HepG2 (cell line): Measurements from ENCODE around the gene STN1. TPM values are rescaled to one million over a fixed set of nuclear protein-coding genes. Genes with fewer than 3 reads are reported as not detected.

Experiments used
- ATAC-seq: fragments of 200-7000 bp; cut with Tn5 transposase; 3 replicates; pipeline ENCODE4 v1.9.1; 2020; ENCODE audit warnings: mild to moderate bottlenecking, moderate library complexity
- BruUV-seq: library from RNA; stranded (reverse); fragments of 400-500 nt; replicated peaks from 2 replicates; lab custom pipeline; 2021; lab: Mats Ljungman, UMichigan
- CTCF ChIA-PET: fragments of 300-600 bp; formaldehyde crosslinking; extraction: SDS; loops from one replicate; lab custom pipeline; 2021; ENCODE audit warnings: low total read pairs, inconsistent platforms, low intra/inter-chr PET ratio; lab: Yijun Ruan, JAX
- POLR2A ChIA-PET: fragments of 350-600 bp; sonication (Branson Sonifier 250); formaldehyde crosslinking; loops from one replicate; lab custom pipeline; 2020; ENCODE audit warnings: antibody characterized with exemption, inconsistent platforms; lab: Yijun Ruan, JAX
- DNase-seq: peaks from one replicate; pipeline ENCODE4 v3.0.0-alpha.2; 2015; ENCODE audit warnings: low spot score
- FAIRE-seq: peaks from 3 replicates; lab custom pipeline; 2011; peaks lifted over from hg19 to GRCh38; lab: Jason Lieb, UNC
- H2AFZ ChIP-seq: one replicate; pipeline ENCODE4 v1.6.1; 2011; ENCODE audit warnings: low read length, inconsistent platforms
- H3K27ac ChIP-seq: fragments of 300-600 bp; 3 replicates; pipeline ENCODE4 v1.8.0; 2011; ENCODE audit warnings: mixed run types, mild to moderate bottlenecking, mixed read lengths, low read length, inconsistent platforms; ENCODE audit not compliant: insufficient read depth; ENCODE audit errors: extremely low read length
- H3K27me3 ChIP-seq, 2 experiments: fragments of 200-600 bp in 1 of 2; 2 replicates in 1 of 2; 3 replicates in 1 of 2; pipeline versions ENCODE4 v1.6.0 to v1.8.0; 2011; ENCODE audit warnings: low read length in 2 of 2, mild to moderate bottlenecking in 2 of 2, moderate library complexity in 2 of 2, inconsistent platforms in 1 of 2; ENCODE audit not compliant: insufficient read depth in 2 of 2, control insufficient read depth in 1 of 2
- H3K36me3 ChIP-seq, 2 experiments: fragments of 200-600 bp in 1 of 2; replicated peaks in 1 of 2; 2 replicates in 1 of 2; 3 replicates in 1 of 2; pipeline versions ENCODE4 v1.5.1 to v1.8.0; 2011; ENCODE audit warnings: low read length in 2 of 2, inconsistent platforms in 1 of 2; ENCODE audit not compliant: insufficient read depth in 2 of 2, control insufficient read depth in 1 of 2
- H3K4me1 ChIP-seq: 2 replicates; pipeline ENCODE4 v1.5.1; 2012; ENCODE audit warnings: low read length, inconsistent platforms; ENCODE audit not compliant: insufficient read depth
- H3K4me2 ChIP-seq: 2 replicates; pipeline ENCODE4 v1.6.0; 2011; ENCODE audit warnings: low read depth, low read length, inconsistent platforms
- H3K4me3 ChIP-seq, 3 experiments: fragments of 200-600 bp in 1 of 3; sonication (generic), shearing (Covaris generic) in 1 of 3; replicated peaks in 1 of 3; 2 replicates each; pipeline ENCODE4 v1.5.1; 2011 to 2016; ENCODE audit warnings: low read length in 3 of 3, inconsistent platforms in 2 of 3, low read depth in 2 of 3, mild to moderate bottlenecking in 2 of 3, control low read depth in 1 of 3, mixed read lengths in 1 of 3; ENCODE audit not compliant: insufficient read depth in 1 of 3
- H3K79me2 ChIP-seq: one replicate; pipeline ENCODE4 v1.6.1; 2011; ENCODE audit warnings: low read length, inconsistent platforms; ENCODE audit not compliant: insufficient read depth
- H3K9ac ChIP-seq: 2 replicates; pipeline ENCODE4 v1.6.0; 2011; ENCODE audit warnings: mild to moderate bottlenecking, low read depth, low read length, inconsistent platforms; ENCODE audit not compliant: insufficient read depth
- H3K9me3 ChIP-seq: 2 replicates; pipeline ENCODE4 v1.5.1; 2012; ENCODE audit warnings: mild to moderate bottlenecking, low read length
- H4K20me1 ChIP-seq: 2 replicates; pipeline ENCODE4 v1.6.0; 2011; ENCODE audit warnings: inconsistent platforms, mild to moderate bottlenecking, low read length, moderate library complexity; ENCODE audit not compliant: insufficient read depth
- ELF4 ChIP-seq: sonication (generic); formaldehyde crosslinking; IDR thresholded peaks from 2 replicates; pipeline ENCODE4 v1.5.0; 2020; ENCODE audit warnings: missing genetic modification reagents, mild to moderate bottlenecking, moderate library complexity, borderline replicate concordance
- EZH2 ChIP-seq: conservative IDR thresholded peaks from 2 replicates; pipeline ENCODE4 v1.6.1; 2012; ENCODE audit warnings: mild to moderate bottlenecking, low read depth, low read length, moderate library complexity
- FOXJ3 ChIP-seq: sonication (generic); formaldehyde crosslinking; IDR thresholded peaks from 2 replicates; pipeline ENCODE4 v1.4.0; 2020; ENCODE audit warnings: missing genetic modification reagents, mild to moderate bottlenecking, borderline replicate concordance
- FOXP1 ChIP-seq, 2 experiments: fragments of 450-650 bp in 1 of 2; IDR thresholded peaks; 2 replicates each; pipeline ENCODE4 v1.6.1; 2017 to 2018; ENCODE audit warnings: antibody characterized with exemption in 1 of 2
- MED13 ChIP-seq: sonication (generic); formaldehyde crosslinking; IDR thresholded peaks from 2 replicates; pipeline ENCODE4 v1.5.0; 2020; ENCODE audit warnings: missing genetic modification reagents
- NFIC ChIP-seq: IDR thresholded peaks from 2 replicates; pipeline ENCODE4 v1.6.1; 2012; ENCODE audit warnings: mild to moderate bottlenecking, low read length, inconsistent platforms
- NRL ChIP-seq: sonication (generic); formaldehyde crosslinking; IDR thresholded peaks from 2 replicates; pipeline ENCODE4 v1.5.0; 2020; ENCODE audit warnings: missing genetic modification reagents, mild to moderate bottlenecking, moderate library complexity, borderline replicate concordance
- REL ChIP-seq: sonication (generic); formaldehyde crosslinking; conservative IDR thresholded peaks from 2 replicates; pipeline ENCODE4 v1.8.0; 2022; ENCODE audit warnings: mild to moderate bottlenecking, missing genetic modification reagents, moderate library complexity
- ZNF121 ChIP-seq: sonication (generic); formaldehyde crosslinking; IDR thresholded peaks from 2 replicates; pipeline ENCODE4 v1.5.0; 2020; ENCODE audit warnings: mild to moderate bottlenecking, missing genetic modification reagents
- WGBS: methylation state at CpG from one replicate; pipeline ENCODE4 v1.1.6; 2017; ENCODE audit warnings: low lambda C conversion rate; 5-methylcytosine and 5-hydroxymethylcytosine counted together
- in situ Hi-C: cut with HindIII; loops from 2 replicates; pipeline ENCODE4 v1.10.0; 2017; ENCODE audit warnings: low pct_unique_long_range_greater_than_20kb; ENCODE audit not compliant: extremely low pct_ligation_motif_present
- intact Hi-C: fragments of 100-400 bp; cut with micrococcal nuclease; formaldehyde crosslinking; loops from one replicate; pipeline ENCODE4 v1.10.0; 2022; ENCODE audit not compliant: unreplicated experiment
- polyA plus RNA-seq, 8 experiments: library from polyadenylated mRNA; depleted of rRNA in 3 of 8; stranded (reverse) in 7 of 8; unstranded in 1 of 8; fragments of >200 nt; fragmentation: Illumina TruSeq in 4 of 8; extraction: Trizol in 4 of 8; gene quantifications; 2 replicates each; pipeline versions ENCODE4 v1.2.1 to v1.2.3, GENCODE V29; 2011 to 2016; ENCODE audit warnings: low read depth in 4 of 8, missing spikeins in 1 of 8, mixed read lengths in 1 of 8; ENCODE audit not compliant: insufficient read depth in 1 of 8
- total RNA-seq, 5 experiments: library from RNA; depleted of rRNA; stranded (reverse); fragments of >200 nt; fragmentation: Illumina TruSeq; extraction: Trizol; gene quantifications; 2 replicates each; pipeline ENCODE4 v1.2.3, GENCODE V29; 2016; ENCODE audit warnings: low read depth in 1 of 5
- TF ChIP-seq, protein P1 (sequence below): sonication (generic); formaldehyde crosslinking; IDR thresholded peaks from 2 replicates; pipeline ENCODE4 v1.5.0; 2020; ENCODE audit warnings: mild to moderate bottlenecking, missing genetic modification reagents, borderline replicate concordance
- TF ChIP-seq, protein P2 (sequence below): sonication (generic); formaldehyde crosslinking; IDR thresholded peaks from one replicate; pipeline ENCODE4 v1.5.1; 2020; ENCODE audit warnings: mild to moderate bottlenecking, missing genetic modification reagents; ENCODE audit errors: not compliant biosample characterization
- TF ChIP-seq, protein P3 (sequence below): sonication (generic); formaldehyde crosslinking; IDR thresholded peaks from 2 replicates; pipeline ENCODE4 v1.4.0; 2020; ENCODE audit warnings: mild to moderate bottlenecking, missing genetic modification reagents

The STN1 gene
- total and polyA plus RNA-seq, 2 of the 13 experiments (the other 11 are each of a cell fraction or from before 2014, with no cell fraction given), result 17.6 to 22.7 TPM

DNA sequence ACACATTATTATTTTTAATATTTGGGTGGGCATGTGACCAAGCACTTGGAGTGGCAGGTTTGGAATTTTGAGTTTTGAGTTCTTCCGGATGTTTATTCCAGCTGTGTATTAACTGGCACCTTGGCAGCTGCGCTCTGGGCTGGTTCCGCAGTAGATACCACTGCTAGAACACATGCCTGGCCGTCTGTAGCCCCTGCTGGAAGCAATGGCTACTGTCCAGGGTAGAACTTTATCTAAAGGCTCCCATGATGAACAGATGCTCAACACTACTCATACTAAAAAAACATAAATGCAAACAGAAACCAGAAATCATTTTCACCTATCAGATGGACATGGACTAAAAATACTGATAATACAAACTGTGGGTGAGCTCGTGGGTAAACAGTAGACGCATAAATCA, 43.3 kb downstream of the STN1 start:
- Histone ChIP-seq H3K4me2 (no peak overlapping the region), H3K4me3 (no peak overlapping the region), H3K27ac (no peak overlapping the region), H2AFZ (no peak overlapping the region), H3K4me1 (no peaks in the 10 kb centered on the region), H3K79me2 (no peaks in the 10 kb centered on the region), H3K9ac (no peak overlapping the region), H4K20me1 (no peaks in the 10 kb centered on the region), H3K27me3 (no peaks in the 10 kb centered on the region), H3K36me3 (no peaks in the 10 kb centered on the region), H3K9me3 (no peaks in the 10 kb centered on the region)
- POLR2A ChIA-PET, result no interaction called here
- WGBS, result 84% methylated on average over 6 of the region's 6 CpGs
- ATAC-seq, result no peak
- FAIRE-seq, result no peak
- intact Hi-C loops, result no loop called here
- no TSS peak for BruUV-seq
- CTCF ChIA-PET, result no interaction called here
- no peak for DNase-seq
- in situ Hi-C loops, result no loop called here
- TF ChIP-seq ELF4 (CRISPR knock-in tag), result no peak
- no peak for TF ChIP-seq FOXJ3 (CRISPR knock-in tag)
- TF ChIP-seq, protein P1, sequence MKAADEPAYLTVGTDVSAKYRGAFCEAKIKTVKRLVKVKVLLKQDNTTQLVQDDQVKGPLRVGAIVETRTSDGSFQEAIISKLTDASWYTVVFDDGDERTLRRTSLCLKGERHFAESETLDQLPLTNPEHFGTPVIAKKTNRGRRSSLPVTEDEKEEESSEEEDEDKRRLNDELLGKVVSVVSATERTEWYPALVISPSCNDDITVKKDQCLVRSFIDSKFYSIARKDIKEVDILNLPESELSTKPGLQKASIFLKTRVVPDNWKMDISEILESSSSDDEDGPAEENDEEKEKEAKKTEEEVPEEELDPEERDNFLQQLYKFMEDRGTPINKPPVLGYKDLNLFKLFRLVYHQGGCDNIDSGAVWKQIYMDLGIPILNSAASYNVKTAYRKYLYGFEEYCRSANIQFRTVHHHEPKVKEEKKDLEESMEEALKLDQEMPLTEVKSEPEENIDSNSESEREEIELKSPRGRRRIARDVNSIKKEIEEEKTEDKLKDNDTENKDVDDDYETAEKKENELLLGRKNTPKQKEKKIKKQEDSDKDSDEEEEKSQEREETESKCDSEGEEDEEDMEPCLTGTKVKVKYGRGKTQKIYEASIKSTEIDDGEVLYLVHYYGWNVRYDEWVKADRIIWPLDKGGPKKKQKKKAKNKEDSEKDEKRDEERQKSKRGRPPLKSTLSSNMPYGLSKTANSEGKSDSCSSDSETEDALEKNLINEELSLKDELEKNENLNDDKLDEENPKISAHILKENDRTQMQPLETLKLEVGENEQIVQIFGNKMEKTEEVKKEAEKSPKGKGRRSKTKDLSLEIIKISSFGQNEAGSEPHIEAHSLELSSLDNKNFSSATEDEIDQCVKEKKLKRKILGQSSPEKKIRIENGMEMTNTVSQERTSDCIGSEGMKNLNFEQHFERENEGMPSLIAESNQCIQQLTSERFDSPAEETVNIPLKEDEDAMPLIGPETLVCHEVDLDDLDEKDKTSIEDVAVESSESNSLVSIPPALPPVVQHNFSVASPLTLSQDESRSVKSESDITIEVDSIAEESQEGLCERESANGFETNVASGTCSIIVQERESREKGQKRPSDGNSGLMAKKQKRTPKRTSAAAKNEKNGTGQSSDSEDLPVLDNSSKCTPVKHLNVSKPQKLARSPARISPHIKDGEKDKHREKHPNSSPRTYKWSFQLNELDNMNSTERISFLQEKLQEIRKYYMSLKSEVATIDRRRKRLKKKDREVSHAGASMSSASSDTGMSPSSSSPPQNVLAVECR (CRISPR knock-in tag), result no peak
- TF ChIP-seq, protein P2, sequence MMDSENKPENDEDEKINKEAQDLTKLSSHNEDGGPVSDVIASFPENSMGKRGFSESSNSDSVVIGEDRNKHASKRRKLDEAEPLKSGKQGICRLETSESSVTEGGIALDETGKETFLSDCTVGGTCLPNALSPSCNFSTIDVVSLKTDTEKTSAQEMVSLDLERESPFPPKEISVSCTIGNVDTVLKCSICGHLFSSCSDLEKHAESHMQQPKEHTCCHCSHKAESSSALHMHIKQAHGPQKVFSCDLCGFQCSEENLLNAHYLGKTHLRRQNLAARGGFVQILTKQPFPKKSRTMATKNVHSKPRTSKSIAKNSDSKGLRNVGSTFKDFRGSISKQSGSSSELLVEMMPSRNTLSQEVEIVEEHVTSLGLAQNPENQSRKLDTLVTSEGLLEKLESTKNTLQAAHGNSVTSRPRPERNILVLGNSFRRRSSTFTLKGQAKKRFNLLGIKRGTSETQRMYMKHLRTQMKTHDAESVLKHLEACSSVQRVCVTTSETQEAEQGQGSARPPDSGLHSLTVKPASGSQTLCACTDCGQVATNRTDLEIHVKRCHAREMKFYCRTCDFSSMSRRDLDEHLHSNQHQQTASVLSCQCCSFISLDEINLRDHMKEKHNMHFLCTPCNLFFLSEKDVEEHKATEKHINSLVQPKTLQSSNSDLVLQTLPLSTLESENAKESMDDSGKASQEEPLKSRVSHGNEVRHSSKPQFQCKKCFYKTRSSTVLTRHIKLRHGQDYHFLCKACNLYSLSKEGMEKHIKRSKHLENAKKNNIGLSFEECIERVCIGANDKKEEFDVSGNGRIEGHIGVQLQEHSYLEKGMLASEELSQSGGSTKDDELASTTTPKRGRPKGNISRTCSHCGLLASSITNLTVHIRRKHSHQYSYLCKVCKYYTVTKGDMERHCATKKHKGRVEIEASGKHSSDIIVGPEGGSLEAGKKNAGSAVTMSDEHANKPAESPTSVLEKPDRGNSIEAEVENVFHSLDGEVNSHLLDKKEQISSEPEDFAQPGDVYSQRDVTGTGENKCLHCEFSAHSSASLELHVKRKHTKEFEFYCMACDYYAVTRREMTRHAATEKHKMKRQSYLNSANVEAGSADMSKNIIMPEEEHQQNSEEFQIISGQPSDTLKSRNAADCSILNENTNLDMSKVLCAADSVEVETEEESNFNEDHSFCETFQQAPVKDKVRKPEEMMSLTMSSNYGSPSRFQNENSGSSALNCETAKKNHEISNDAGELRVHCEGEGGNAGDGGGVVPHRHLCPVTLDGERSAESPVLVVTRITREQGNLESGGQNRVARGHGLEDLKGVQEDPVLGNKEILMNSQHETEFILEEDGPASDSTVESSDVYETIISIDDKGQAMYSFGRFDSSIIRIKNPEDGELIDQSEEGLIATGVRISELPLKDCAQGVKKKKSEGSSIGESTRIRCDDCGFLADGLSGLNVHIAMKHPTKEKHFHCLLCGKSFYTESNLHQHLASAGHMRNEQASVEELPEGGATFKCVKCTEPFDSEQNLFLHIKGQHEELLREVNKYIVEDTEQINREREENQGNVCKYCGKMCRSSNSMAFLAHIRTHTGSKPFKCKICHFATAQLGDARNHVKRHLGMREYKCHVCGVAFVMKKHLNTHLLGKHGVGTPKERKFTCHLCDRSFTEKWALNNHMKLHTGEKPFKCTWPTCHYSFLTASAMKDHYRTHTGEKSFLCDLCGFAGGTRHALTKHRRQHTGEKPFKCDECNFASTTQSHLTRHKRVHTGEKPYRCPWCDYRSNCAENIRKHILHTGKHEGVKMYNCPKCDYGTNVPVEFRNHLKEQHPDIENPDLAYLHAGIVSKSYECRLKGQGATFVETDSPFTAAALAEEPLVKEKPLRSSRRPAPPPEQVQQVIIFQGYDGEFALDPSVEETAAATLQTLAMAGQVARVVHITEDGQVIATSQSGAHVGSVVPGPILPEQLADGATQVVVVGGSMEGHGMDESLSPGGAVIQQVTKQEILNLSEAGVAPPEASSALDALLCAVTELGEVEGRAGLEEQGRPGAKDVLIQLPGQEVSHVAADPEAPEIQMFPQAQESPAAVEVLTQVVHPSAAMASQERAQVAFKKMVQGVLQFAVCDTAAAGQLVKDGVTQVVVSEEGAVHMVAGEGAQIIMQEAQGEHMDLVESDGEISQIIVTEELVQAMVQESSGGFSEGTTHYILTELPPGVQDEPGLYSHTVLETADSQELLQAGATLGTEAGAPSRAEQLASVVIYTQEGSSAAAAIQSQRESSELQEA (CRISPR knock-in tag), result no peak
- TF ChIP-seq FOXP1 (IDR thresholded peaks at IDR 0.05), result no peak
- no peak for TF ChIP-seq FOXP1 (CRISPR knock-in tag; IDR thresholded peaks at IDR 0.05)
- TF ChIP-seq EZH2, result no peak
- no peak for TF ChIP-seq NRL (CRISPR knock-in tag)
- no peak for TF ChIP-seq MED13 (CRISPR knock-in tag)
- TF ChIP-seq ZNF121 (CRISPR knock-in tag), result no peak
- TF ChIP-seq, protein P3, sequence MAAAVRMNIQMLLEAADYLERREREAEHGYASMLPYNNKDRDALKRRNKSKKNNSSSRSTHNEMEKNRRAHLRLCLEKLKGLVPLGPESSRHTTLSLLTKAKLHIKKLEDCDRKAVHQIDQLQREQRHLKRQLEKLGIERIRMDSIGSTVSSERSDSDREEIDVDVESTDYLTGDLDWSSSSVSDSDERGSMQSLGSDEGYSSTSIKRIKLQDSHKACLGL, result no peak
- TF ChIP-seq REL (CRISPR knock-in tag), result no peak
- TF ChIP-seq NFIC, result no peak
